HG03342 (cell line): ENCODE data around the gene GRIA1.
"Not testable (repeated sequence)": the region's sequence is repeated elsewhere in the genome, so short reads cannot be mapped to it uniquely, and the experiment has no call there.

Source experiments
- ATAC-seq: cut with Tn5 transposase; IDR thresholded peaks from one replicate; pipeline ENCODE4 v1.9.1; 2021; ENCODE audit warnings: mild to moderate bottlenecking, moderate library complexity; ENCODE audit not compliant: unreplicated experiment

The GRIA1 gene

GRCh38 chr5:153818626-153819025 lies 328.2 kb downstream of the GRIA1 start:
- no peak for ATAC-seq

GRCh38 chr5:153823036-153823435 lies 332.6 kb downstream of the GRIA1 start:
- ATAC-seq: no peak

GRCh38 chr5:153824909-153825308 lies 334.4 kb downstream of the GRIA1 start:
- no peak for ATAC-seq

GRCh38 chr5:153827397-153827796 lies 336.9 kb downstream of the GRIA1 start:
- ATAC-seq: no peak

- no peak for ATAC-seq
These were observed 339.1 kb downstream of the GRIA1 start for GRCh38 chr5:153829510-153830065.

- ATAC-seq: no peak
These were observed 341.5 kb downstream of the GRIA1 start for GRCh38 chr5:153831973-153832372.

- ATAC-seq: no peak
These were observed 345.5 kb downstream of the GRIA1 start for GRCh38 chr5:153835891-153836515.

GRCh38 chr5:153849303-153850113 lies 359.0 kb downstream of the GRIA1 start:
- ATAC-seq: not testable (repeated sequence)

GRCh38 chr5:153860195-153860886 lies 369.9 kb downstream of the GRIA1 start:
- ATAC-seq: no peak

GRCh38 chr5:153862906-153863305 lies 372.4 kb downstream of the GRIA1 start:
- ATAC-seq: not testable (repeated sequence)
